HepG2 (cell line): ENCODE measurements around the gene DDIT4. TPM values are rescaled to one million over a fixed set of nuclear protein-coding genes. Genes with fewer than 3 reads are reported as not detected.

Source experiments
- MEF2D ChIP-seq: sonication (generic); formaldehyde crosslinking; IDR thresholded peaks from 2 replicates; pipeline ENCODE4 v1.5.1; 2020; ENCODE audit warnings: mild to moderate bottlenecking, missing genetic modification reagents
- PHF20 ChIP-seq: sonication (generic); formaldehyde crosslinking; IDR thresholded peaks from 2 replicates; pipeline ENCODE4 v1.5.0; 2020; ENCODE audit warnings: mild to moderate bottlenecking, missing genetic modification reagents
- POGZ ChIP-seq: sonication (generic); formaldehyde crosslinking; IDR thresholded peaks from 2 replicates; pipeline ENCODE4 v1.4.0; 2020; ENCODE audit warnings: mild to moderate bottlenecking, missing genetic modification reagents
- PPARG ChIP-seq: conservative IDR thresholded peaks from 2 replicates; pipeline ENCODE4 v1.6.1; 2016; ENCODE audit warnings: missing biosample characterization, missing genetic modification reagents
- SOX6 ChIP-seq, 2 experiments: fragments of 450-650 bp in 1 of 2; sonication (generic) in 1 of 2; formaldehyde crosslinking in 1 of 2; IDR thresholded peaks; 2 replicates each; pipeline versions ENCODE4 v1.4.0 to v1.6.1; 2017 to 2020; ENCODE audit warnings: antibody characterized with exemption in 1 of 2, mild to moderate bottlenecking in 1 of 2, missing genetic modification reagents in 1 of 2
- SRSF9 ChIP-seq: fragments of 200-400 bp; formaldehyde crosslinking; IDR thresholded peaks from 2 replicates; pipeline ENCODE4 v1.6.1; 2018; ENCODE audit warnings: borderline replicate concordance, mild to moderate bottlenecking, low read depth, low read length; ENCODE audit not compliant: insufficient read depth, poor library complexity, severe bottlenecking
- ZBTB10 ChIP-seq: sonication (generic); formaldehyde crosslinking; IDR thresholded peaks from 2 replicates; pipeline ENCODE4 v1.4.0; 2020; ENCODE audit warnings: missing genetic modification reagents, borderline replicate concordance
- ZC3H4 ChIP-seq: sonication (generic); formaldehyde crosslinking; IDR thresholded peaks from 2 replicates; pipeline ENCODE4 v1.4.0; 2020; ENCODE audit warnings: missing genetic modification reagents, borderline replicate concordance
- ZFP41 ChIP-seq: sonication (generic); formaldehyde crosslinking; IDR thresholded peaks from 2 replicates; pipeline ENCODE4 v1.4.0; 2020; ENCODE audit warnings: mild to moderate bottlenecking, missing genetic modification reagents, borderline replicate concordance
- ZKSCAN1 ChIP-seq: fragments of 150-350 bp; IDR thresholded peaks from 2 replicates; pipeline ENCODE4 v1.6.1; 2014; ENCODE audit warnings: low read length
- ZNF318 ChIP-seq: sonication (generic); formaldehyde crosslinking; IDR thresholded peaks from 2 replicates; pipeline ENCODE4 v1.4.0; 2020; ENCODE audit warnings: mild to moderate bottlenecking, missing genetic modification reagents
- polyA plus RNA-seq, 8 experiments: library from polyadenylated mRNA; depleted of rRNA in 3 of 8; stranded (reverse) in 7 of 8; unstranded in 1 of 8; fragments of >200 nt; fragmentation: Illumina TruSeq in 4 of 8; extraction: Trizol in 4 of 8; gene quantifications; 2 replicates each; pipeline versions ENCODE4 v1.2.1 to v1.2.3, GENCODE V29; 2011 to 2016; ENCODE audit warnings: low read depth in 4 of 8, missing spikeins in 1 of 8, mixed read lengths in 1 of 8; ENCODE audit not compliant: insufficient read depth in 1 of 8
- total RNA-seq, 5 experiments: library from RNA; depleted of rRNA; stranded (reverse); fragments of >200 nt; fragmentation: Illumina TruSeq; extraction: Trizol; gene quantifications; 2 replicates each; pipeline ENCODE4 v1.2.3, GENCODE V29; 2016; ENCODE audit warnings: low read depth in 1 of 5
- TF ChIP-seq, protein P1 (sequence below): sonication (generic); formaldehyde crosslinking; conservative IDR thresholded peaks from 2 replicates; pipeline ENCODE4 v1.4.0; 2020; ENCODE audit warnings: missing genetic modification reagents
- TF ChIP-seq, protein P2 (sequence below): sonication (generic); formaldehyde crosslinking; IDR thresholded peaks from 2 replicates; pipeline ENCODE4 v1.5.0; 2020; ENCODE audit warnings: missing genetic modification reagents

DDIT4 gene
- total and polyA plus RNA-seq, 2 of the 13 experiments (the other 11 are each of a cell fraction or from before 2014, with no cell fraction given), result 35.6 to 40.7 TPM

DNA sequence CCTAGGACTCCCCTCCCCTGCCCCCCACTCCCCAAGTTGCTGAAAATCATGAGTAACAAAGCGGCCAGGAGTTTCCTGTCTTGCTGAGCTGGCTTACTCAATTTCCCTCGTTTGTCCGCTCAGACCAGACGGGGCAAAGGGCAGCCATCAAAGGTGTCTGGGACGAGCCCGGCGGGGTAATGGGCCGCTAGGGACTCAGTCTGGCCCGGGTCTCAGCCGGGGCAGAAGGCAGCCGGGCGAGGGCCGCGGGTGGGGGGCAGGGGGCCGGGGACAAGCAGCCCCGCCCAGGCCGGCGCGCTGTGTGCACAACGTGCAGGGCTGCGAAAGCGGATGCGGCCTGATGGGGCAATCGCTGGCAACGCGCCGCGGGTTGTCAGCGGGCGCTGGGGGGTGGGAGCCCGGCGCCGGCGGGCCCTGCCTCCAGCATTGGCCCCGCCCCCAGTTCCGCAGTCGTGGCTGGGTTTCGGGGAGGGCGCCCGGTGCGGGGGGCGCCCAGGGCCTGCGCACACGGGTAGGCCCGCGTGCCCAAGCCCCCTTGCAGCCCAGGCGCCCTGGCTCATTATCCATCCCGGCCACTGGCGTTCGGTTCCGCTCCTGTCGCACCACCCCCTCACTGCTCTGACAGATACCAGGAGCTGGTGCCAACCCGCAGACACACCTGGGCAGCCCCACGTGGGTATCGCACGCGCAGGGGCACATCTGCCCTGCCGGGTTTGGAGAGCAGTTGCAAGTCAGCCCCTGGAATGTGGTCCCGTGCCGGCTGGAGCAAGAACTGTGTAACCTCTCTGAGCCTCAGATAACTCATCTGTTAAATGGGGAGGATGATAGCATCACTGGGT, 45.9 kb downstream of the DDIT4 start (continued):
- TF ChIP-seq ZKSCAN1, result no peak
- TF ChIP-seq, protein P1, sequence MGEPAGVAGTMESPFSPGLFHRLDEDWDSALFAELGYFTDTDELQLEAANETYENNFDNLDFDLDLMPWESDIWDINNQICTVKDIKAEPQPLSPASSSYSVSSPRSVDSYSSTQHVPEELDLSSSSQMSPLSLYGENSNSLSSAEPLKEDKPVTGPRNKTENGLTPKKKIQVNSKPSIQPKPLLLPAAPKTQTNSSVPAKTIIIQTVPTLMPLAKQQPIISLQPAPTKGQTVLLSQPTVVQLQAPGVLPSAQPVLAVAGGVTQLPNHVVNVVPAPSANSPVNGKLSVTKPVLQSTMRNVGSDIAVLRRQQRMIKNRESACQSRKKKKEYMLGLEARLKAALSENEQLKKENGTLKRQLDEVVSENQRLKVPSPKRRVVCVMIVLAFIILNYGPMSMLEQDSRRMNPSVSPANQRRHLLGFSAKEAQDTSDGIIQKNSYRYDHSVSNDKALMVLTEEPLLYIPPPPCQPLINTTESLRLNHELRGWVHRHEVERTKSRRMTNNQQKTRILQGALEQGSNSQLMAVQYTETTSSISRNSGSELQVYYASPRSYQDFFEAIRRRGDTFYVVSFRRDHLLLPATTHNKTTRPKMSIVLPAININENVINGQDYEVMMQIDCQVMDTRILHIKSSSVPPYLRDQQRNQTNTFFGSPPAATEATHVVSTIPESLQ, result no peak
- peak; percentile 48; the same call in 1 of the 2 replicates for TF ChIP-seq ZBTB10 (CRISPR knock-in tag)
- peak; percentile 15; the same call in 1 of the 2 replicates for TF ChIP-seq MEF2D (CRISPR knock-in tag)
- no peak for TF ChIP-seq ZNF318 (CRISPR knock-in tag)
- TF ChIP-seq SOX6 (IDR thresholded peaks at IDR 0.05), result no peak
- TF ChIP-seq SOX6 (CRISPR knock-in tag; IDR thresholded peaks at IDR 0.05), result peak; percentile 59; the same call in 1 of the 2 replicates
- no peak for TF ChIP-seq ZFP41 (CRISPR knock-in tag)
- peak; percentile 61; the same call in 1 of the 2 replicates for TF ChIP-seq POGZ (CRISPR knock-in tag)
- TF ChIP-seq, protein P2, sequence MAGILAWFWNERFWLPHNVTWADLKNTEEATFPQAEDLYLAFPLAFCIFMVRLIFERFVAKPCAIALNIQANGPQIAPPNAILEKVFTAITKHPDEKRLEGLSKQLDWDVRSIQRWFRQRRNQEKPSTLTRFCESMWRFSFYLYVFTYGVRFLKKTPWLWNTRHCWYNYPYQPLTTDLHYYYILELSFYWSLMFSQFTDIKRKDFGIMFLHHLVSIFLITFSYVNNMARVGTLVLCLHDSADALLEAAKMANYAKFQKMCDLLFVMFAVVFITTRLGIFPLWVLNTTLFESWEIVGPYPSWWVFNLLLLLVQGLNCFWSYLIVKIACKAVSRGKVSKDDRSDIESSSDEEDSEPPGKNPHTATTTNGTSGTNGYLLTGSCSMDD (CRISPR knock-in tag), result no peak
- peak; percentile 41; the same call in 1 of the 2 replicates for TF ChIP-seq PPARG (CRISPR knock-in tag)
- TF ChIP-seq ZC3H4 (CRISPR knock-in tag), result peak; percentile 94; the same call in 1 of the 2 replicates
- TF ChIP-seq PHF20, result peak; percentile 60
- no peak for TF ChIP-seq SRSF9
